NCI-H1417 treated with DMSO at 0.1 percent for 48 hours (cell line): Measurements from ENCODE around the gene KDM6B.
"Not testable (repeated sequence)": the region's sequence is repeated elsewhere in the genome, so short reads cannot be mapped to it uniquely, and the experiment has no call there.

Experiments
- DNase-seq: peaks from one replicate; lab custom pipeline; 2025; lab: John Stamatoyannopoulos, UW

KDM6B gene, protein sequence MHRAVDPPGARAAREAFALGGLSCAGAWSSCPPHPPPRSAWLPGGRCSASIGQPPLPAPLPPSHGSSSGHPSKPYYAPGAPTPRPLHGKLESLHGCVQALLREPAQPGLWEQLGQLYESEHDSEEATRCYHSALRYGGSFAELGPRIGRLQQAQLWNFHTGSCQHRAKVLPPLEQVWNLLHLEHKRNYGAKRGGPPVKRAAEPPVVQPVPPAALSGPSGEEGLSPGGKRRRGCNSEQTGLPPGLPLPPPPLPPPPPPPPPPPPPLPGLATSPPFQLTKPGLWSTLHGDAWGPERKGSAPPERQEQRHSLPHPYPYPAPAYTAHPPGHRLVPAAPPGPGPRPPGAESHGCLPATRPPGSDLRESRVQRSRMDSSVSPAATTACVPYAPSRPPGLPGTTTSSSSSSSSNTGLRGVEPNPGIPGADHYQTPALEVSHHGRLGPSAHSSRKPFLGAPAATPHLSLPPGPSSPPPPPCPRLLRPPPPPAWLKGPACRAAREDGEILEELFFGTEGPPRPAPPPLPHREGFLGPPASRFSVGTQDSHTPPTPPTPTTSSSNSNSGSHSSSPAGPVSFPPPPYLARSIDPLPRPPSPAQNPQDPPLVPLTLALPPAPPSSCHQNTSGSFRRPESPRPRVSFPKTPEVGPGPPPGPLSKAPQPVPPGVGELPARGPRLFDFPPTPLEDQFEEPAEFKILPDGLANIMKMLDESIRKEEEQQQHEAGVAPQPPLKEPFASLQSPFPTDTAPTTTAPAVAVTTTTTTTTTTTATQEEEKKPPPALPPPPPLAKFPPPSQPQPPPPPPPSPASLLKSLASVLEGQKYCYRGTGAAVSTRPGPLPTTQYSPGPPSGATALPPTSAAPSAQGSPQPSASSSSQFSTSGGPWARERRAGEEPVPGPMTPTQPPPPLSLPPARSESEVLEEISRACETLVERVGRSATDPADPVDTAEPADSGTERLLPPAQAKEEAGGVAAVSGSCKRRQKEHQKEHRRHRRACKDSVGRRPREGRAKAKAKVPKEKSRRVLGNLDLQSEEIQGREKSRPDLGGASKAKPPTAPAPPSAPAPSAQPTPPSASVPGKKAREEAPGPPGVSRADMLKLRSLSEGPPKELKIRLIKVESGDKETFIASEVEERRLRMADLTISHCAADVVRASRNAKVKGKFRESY (N-terminal part only)

DNA sequence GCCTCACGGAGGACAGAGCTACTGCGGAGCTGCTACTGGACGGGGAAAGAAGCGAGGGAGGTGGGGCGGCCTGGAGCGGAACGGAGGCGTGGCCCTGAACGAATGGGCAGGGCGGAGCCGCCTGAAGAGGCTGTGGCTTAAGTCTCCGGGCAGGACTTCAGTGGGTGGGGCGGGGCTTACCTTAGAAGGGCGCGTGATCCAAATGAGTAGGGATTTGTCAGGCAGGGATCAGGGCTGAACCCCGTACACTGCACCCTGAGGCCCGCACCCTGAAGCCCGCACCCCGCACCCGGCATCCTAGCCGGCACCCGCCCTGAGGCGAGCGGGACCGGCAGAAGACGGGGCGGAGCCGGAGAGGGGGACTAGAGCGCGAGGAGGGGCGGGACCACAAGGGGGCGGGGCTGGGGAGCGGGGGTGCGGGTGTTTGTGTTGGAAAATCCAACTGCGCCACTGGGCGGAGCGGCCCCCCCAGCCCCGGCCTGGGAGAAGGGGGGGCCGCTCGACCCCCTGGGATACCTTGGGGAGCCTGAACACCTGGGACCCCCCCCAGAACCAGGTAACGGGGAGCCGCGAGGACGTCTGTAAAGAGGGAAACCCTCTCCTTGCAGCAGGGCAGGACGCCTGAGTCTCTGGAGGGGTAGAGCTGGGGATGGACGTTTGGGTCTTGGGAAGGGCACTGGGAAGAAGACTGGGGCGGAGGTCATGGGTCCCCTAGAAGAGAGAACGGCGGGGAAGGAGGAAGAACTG is at the start of gene KDM6B:
KDM6B (plus strand) TSS at position 423 of the 747 bp plus-strand sequence. CDS start 11,338 bp downstream, outside the sequence.
- DNase-seq = peak; percentile 11

GRCh38 chr17:7786866-7787265 is 47.2 kb upstream of the KDM6B start:
- no peak for DNase-seq

DNA sequence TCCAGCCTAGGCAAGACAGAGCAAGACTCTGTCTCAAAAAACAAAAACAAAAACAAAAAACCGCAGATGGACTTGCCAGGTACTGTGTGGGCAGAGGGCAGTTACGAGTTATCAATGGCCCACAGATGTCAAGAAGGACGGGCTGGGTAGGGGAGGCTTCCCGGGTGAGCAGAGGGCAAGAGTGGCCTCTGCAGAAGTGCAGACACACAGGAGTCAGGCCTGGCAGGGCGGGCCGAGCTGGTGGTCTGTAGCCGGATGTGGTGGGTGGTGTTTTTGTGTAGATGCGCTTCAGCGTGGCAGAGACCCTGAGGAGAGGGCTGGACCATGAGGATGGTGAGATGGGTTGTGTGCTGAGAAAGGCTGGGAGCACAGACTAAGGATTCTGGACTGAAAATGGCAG is 44.9 kb upstream of the KDM6B start:
- DNase-seq = no peak

- DNase-seq = no peak
Observed at GRCh38 chr17:7790150-7790549, 43.9 kb upstream of the KDM6B start.

GRCh38 chr17:7792611-7793010 is 41.4 kb upstream of the KDM6B start:
- no peak for DNase-seq

DNA sequence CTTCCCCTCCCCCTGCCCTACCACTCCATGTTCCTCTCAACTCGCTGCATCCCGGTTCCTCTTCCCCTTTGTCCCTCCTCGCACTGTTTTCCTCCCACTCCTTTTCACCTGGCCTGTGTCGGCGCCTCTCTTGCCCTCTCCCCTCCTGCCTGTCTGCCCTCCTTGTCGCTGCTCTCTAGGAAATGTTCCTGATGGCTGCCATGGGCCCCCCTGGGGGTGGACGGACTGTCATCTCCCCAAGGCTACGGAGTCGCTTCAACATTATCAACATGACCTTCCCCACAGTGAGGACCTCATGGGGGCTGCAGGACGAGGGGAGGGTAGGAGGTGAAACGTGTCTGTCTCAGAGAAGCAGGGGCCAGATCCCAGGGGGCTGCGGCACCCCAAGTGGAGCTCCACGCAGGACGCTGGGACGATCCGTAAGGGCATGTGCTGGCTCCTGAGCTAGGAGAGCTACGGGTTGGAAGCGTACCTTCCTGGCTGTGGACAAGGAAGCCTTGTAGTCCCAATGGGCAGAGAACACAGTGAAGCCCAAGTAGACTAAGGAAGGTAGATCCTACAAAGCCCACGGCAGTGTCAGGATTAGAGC is 39.8 kb upstream of the KDM6B start:
- no peak for DNase-seq

DNA sequence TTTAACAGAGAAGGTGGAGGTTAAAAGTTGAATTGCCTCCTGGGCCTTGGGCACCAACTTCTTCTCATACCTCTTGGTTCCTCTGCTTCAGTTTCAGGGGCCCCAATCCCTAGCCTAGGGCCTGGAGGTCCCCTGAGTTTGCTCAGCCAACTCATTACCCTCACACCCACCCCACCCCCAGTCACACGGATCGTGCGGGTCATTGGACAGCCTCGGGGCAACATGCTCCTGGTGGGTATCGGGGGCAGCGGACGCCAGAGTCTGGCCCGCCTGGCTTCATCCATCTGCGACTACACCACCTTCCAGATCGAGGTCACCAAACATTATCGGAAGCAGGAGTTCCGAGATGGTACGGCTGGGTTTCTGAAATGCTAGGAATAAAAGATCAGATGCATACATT is 36.0 kb upstream of the KDM6B start:
- no peak for DNase-seq

DNA sequence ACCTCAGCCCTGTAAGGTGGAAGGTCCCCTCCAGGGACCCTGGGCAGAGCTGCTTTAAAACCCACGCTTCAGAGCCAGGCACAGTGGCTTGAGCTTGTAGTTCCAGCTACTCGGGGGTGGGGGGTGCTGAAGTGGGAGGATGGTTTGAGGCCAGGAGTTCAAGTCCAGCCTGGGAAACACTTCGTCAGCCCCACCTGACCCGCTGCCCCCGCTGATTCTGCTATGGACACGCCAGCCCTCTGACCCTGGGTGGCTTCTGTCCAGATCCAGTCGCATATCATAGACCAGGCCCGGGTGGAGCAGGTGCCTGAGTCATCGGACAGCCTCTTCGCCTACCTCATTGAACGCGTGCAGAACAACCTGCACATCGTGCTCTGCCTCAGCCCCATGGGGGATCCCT is 35.2 kb upstream of the KDM6B start:
- DNase-seq = no peak

DNA sequence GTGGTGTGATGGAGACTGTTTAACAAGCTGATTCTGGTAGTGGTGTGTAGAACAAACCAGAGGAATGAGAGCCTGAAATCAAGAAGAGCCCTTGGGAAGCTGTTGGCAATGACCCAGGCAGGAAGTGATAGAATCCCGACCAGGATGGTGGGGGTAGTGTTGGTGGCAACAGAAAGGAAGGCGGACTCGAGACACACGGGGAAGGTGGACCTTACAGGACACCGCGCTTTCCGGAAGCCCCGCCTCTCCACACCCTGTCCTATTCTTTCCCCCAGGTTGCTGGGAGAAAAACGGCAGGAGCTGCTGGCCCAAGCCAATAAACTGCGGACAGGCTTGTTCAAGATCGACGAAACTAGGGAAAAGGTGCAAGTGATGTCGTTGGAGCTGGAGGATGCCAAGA is 30.0 kb upstream of the KDM6B start:
- DNase-seq = no peak

- DNase-seq = no peak
Observed at GRCh38 chr17:7806587-7806986, 27.4 kb upstream of the KDM6B start.

- DNase-seq = no peak
Observed at GRCh38 chr17:7807206-7807605, 26.8 kb upstream of the KDM6B start.

GRCh38 chr17:7809086-7809790 is 24.8 kb upstream of the KDM6B start:
- DNase-seq = no peak

DNA sequence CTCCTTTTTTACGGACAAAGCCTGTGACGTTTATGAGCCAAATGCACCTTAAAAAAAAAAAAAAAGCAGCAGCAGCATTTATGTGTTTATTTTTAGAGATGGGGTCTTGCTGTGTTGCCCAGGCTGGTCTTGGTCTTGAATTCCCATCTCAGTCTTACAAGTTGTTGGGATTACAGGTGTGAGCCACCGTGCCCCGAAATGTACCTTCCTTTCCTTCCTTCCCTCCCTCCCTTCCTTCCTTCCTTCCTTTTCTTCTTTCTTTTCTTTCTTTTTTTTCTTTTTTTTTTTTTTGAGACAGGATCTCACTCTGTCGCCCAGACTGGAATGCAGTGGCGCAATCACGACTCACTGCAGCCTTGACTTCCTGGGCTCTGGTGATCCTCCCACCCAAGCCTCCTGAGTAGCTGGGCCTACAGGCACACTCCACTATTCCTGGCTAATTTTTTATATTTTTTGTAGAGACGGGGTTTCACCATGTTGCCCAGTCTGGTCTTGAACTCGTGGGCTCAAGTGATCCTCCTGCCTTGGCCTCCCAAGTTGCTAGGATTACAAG is 24.1 kb upstream of the KDM6B start:
- not testable (repeated sequence) for DNase-seq

DNA sequence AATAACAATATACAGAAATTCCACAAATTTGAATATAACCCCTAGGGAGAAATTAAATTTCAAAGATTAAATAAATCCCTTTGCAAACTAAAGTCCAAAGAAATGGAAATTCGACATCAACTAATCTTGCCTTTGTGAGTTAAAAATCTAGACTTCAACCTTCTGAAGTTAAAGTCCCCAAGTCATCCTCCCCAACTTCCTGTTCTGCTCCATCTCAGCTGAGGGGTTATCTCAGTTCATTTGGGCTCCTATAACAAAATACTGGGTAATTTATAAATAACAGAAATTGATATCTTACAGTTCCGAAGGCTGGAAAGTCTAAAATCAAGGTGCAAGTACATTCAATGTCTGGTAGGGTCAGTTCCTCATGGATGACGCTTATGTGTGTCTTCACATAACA is 22.8 kb upstream of the KDM6B start:
- no peak for DNase-seq

GRCh38 chr17:7814969-7815368 is 19.0 kb upstream of the KDM6B start:
- DNase-seq = no peak

- DNase-seq = no peak
Observed at GRCh38 chr17:7816926-7817642, 16.9 kb upstream of the KDM6B start.

- no peak for DNase-seq
Observed at GRCh38 chr17:7817643-7817964, 16.4 kb upstream of the KDM6B start.

DNA sequence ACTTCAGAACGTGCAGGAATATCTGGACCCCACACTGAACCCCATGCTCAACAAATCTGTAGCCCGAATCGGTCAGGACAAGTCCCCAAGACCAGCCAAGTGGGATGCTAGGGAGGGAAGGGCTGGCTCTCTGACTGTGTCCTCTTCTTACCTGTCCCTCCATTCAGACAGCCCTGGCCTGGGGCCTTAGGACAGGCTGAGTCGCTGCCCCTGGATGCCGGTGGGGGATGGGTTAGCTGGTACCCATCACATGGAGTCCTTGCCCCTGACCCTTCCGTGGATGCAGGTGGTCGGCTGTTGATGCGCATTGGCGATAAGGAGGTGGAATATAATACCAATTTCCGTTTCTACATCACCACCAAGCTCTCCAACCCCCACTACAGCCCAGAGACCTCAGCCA is 16.0 kb upstream of the KDM6B start:
- no peak for DNase-seq

DNA sequence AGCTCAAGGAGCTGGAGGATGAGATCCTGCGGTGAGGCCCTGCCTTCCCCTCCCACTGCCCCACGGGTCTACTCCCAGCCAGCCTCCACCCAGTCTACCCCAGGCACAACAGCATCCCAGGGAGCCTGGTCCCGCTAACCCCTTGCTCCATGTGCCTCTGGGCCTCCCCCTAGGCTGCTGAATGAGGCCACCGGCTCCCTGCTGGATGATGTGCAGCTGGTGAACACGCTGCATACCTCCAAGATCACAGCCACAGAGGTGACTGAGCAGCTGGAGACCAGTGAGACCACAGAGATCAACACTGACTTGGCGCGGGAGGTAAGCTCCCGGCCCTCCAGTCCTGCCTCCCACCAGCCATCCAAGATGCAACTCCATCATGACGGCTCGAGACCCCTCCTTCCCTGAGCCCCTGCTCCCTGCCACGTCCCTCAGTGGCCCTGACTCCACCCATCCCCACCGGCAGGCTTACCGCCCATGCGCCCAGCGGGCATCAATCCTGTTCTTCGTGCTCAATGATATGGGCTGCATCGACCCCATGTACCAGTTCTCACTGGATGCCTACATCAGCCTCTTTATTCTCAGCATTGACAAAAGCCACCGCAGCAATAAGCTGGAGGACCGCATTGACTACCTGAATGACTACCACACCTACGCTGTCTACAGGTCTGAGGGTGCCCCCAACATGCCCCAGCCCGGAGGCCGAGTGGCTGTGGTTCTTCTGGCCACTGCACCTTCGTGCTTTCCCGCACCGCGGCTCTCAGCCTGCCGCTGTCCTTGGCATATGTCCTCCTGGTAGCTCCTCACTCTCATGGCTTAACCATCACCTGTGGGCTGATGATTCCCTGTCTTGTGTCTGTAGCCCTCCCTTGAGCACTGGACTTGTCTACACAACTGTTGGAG is 15.0 kb upstream of the KDM6B start:
- DNase-seq = no peak
